Adipose tissue (tissue), 3 donors: ENCODE data around the gene REEP1. TPM values are rescaled to one million over a fixed set of nuclear protein-coding genes. Genes with fewer than 3 reads are reported as not detected.
"Not testable (repeated sequence)": the region's sequence is repeated elsewhere in the genome, so short reads cannot be mapped to it uniquely, and the experiment has no call there.

ENCODE experiments used
- H3K27ac ChIP-seq: one replicate; pipeline ENCODE4 v1.5.1; 2013; ENCODE audit warnings: low read depth, low read length
- WGBS, 3 donors: extraction: QIAGEN DNeasy Blood & Tissue Kit; methylation state at CpG; one replicate each; pipeline ENCODE4 v1.1.7; 2013; 5-methylcytosine and 5-hydroxymethylcytosine counted together
- polyA plus RNA-seq, 3 donors: library from polyadenylated mRNA; stranded (reverse); fragments of 200-250 nt; gene quantifications; one replicate each; pipeline ENCODE4 v1.2.3, GENCODE V29; 2013
- donor health status: healthy with polysubstance abuse.
- donor health status: Bipolar disorder and iron deficiency.
- donor health status: healthy.

The REEP1 gene
- polyA plus RNA-seq, 3 donors: 1.00 to 2.2 (median 1.1) TPM

DNA sequence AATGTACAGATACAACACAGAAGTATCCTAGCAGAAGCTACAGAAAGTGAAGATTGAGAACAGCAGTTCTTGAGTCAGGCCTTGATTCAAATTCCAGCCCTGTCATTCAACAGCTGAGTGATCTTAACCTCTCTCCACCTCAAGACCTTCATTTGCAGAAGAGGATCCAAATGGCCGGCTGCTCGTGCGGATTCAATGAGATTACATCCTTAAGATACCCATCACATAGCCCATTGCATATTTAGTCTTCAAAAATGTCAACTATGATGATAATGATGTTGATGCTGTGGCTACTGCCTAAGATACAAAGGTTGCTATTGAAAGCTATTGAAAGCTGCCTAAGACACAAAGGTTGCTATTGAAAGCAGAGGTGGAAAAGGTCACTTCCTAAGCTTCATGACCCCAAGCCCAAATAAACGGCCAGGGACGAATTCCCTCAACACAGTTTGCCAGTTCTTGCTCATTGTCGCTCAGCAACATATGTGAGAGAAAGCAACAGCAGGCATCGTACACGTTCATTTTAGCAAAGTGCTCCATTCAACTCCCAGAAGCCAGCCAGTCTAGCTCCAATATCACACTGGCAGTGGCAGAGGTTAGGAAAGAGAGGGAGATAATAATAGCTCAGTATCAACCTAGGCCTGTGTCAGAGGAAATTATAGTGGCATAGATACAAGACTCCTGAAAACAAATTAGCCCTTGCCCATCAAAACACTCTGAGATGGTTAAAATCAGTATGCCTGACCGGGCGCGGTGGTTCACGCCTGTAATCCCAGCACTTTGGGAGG is 102.0 kb downstream of the REEP1 start:
- WGBS, 3 donors: 80 to 92% (median 84%) methylated on average over 12 of the region's 12 CpGs
- no peak overlapping the region for H3K27ac ChIP-seq

DNA sequence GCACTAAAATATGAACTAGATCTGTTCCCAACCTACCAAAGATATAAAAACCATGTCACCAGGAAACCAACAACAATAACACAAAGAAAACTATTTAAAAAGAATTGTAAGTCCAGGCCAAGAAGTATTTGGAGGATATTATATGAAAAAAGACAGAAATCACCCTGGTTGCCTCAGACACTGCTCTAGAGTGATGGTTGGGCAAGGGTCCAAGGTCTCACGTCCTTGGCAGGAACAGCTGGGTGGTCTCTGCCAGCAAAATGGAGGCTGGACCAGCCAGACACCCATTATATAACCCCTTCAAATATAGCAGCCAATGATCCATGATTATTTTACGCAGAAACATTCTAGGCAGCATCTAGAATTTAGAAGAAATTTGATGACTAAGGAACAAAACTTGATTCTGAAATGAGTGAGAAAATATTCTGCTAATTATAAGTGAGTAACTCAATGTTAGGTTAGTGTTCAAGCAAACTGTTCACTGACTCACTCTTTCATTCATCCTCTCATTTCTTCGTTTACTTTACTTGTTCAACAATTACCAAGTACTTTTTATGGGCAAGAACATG is 102.8 kb downstream of the REEP1 start:
- WGBS, 3 donors: 62 to 65% (median 64%) methylated on average over 3 of the region's 3 CpGs
- H3K27ac ChIP-seq: no peak overlapping the region

DNA sequence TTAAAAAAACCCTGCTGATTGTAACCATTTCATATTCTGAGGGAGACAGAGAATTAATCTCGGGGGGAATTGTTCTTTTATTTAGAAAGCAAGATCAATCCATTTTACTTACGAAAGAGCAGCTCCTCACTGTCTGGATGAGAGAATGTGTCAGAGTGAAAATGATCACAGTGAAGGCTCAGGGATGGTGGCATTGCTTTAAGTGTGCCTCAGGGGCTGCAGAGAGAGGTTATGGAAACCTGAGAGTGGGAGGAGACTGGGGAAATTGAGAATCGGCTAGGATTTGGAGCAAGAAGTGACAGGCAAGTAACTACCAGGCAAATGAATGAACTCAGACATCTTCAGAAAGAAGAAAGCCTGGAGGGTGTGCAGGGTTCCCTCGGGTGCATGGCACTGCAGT is 104.0 kb downstream of the REEP1 start:
- whole genome bisulfite sequencing, 3 donors: 73 to 78% (median 75%) methylated on average over 4 of the region's 4 CpGs
- H3K27ac ChIP-seq: no peak overlapping the region

DNA sequence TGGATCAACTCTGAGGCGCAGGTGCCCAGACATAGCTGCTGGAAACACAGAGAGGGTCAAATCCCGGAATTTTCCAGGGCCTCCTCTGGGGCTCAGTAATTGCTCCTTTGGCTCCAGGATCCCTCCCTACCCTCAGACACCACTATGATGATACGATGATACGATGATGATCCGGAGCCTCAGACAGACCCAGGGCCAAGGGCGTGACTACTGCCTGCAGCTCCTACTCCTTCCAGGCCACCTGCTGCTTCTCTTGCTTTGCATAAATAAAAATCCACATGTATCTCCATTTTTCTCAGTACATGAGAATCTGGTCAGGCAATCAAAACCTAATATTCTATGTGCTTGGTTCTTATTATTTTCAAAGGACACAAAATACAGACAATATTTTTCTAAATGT is 104.5 kb downstream of the REEP1 start:
- no peak overlapping the region for H3K27ac ChIP-seq
- WGBS, 3 donors: 86 to 96% (median 87%) methylated on average over 6 of the region's 6 CpGs

DNA sequence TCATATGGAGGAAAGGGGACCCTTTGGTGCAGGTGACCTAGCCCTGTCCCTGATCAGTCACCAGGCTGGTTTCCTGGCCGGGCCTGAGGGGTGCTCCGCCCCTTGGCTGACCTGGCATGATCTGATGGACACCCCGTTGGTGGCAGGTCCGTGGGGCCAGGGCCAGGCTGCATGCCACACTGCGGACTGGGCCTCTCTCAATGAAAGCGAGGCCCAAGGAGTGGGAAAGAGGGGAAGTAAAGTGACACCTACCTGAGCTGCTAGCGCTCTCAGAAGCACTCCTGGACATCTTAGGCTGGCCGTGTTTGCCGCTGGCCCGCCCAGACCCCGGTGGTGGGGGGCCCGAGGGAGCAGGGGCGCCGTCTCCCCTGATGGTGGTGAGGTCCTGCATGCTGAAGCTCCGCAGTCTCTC is 105.0 kb downstream of the REEP1 start:
- H3K27ac ChIP-seq: no peak overlapping the region
- 87 to 90% (median 89%) methylated on average over 15 of the region's 15 CpGs for WGBS, 3 donors

DNA sequence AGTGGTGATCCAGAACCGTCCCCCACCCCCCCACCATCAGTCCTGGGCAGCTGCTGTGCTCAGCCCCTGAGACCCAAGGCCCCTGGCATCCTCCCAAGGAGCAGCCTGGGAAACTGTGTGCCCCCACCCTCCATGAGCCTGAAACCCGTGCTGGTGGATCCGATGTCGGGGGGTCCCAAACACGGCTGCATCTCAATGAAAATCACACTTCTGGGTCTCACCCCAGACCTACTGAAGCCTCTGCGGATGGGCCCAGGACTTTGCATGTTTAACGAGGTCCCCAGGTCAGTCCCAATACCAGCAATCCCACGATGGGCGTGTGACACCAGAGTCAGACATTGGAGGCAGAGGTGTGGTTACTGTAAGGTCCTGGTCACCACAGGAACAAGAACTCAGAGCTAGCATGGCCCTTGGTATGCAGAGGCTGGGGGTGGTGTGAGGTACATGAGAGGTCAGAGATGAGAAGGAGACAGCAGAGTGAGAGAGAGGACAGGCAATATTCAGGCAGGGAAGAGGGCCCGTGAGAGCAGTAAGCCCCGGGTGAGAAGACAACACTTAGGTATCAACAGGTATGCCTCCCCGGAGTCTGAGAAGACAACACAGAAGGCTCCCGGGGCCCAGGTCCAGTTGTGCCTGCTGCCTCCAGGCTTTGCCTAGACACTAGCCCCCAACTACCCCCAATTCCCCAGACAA is 105.6 kb downstream of the REEP1 start:
- 86 to 91% (median 89%) methylated on average over 13 of the region's 13 CpGs for WGBS, 3 donors
- no peak overlapping the region for H3K27ac ChIP-seq

DNA sequence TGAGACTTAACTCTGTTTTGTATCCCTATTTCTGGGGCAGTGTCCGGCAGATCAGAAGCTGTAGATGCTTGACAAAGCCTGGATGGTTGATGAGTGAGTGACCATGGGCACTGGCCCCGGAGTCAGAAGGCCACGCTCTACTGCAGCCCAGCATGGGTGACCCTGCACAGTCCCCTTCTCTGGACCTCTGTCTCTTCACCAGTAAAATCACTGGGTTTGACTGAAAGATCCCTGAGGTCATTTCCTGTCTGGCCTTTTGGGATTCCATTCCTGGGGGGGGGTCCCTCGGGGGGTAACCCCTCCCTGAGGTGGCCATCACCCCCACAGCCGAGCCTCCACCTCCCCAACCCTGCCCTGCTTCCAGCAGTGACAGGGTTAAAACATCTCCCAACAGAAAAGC is 106.5 kb downstream of the REEP1 start:
- WGBS, 3 donors: 80 to 84% (median 81%) methylated on average over 5 of the region's 5 CpGs
- H3K27ac ChIP-seq: no peak overlapping the region

DNA sequence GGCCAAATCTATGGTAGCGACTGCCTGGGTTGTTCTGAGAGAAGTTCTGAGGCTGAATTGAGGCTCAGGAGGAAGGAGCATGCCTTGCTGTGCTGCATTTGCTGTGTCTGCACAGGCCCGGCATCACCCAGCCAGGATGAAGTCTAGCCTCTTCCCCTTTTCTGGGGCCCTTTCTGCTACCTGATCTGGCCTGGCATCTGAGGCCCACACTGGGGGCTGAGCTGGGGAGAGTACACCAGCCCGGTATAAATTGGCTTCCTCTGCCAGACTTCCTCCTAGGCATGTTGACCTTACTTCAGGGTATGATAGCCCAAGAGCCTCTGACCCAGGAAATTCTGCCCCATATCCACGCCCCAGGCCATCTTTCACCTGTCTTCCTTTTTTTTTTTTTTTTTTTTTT is 108.2 kb downstream of the REEP1 start:
- H3K27ac ChIP-seq: no peak overlapping the region
- WGBS, 3 donors: 59 to 82% (median 64%) methylated on average over 4 of the region's 4 CpGs

DNA sequence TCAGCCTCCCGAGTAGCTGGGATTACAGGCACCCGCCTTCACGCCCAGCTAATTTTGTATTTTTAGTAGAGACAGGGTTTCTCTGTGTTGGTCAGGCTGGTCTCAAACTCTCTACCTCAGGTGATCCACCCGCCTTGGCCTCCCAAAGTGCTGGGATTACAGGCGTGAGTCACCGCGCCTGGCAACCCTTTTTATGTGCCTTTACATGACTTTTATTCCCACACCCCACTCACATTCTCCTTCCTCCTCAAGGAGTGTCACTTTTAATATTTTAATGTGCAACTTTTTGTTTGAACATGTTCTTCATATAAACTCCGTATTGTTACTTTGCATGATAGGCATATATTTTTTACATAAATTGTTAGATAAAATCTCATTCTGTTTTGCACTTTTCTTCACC is 108.9 kb downstream of the REEP1 start:
- not testable (repeated sequence) for H3K27ac ChIP-seq
- 94 to 97% (median 95%) methylated on average over 8 of the region's 8 CpGs for WGBS, 3 donors

DNA sequence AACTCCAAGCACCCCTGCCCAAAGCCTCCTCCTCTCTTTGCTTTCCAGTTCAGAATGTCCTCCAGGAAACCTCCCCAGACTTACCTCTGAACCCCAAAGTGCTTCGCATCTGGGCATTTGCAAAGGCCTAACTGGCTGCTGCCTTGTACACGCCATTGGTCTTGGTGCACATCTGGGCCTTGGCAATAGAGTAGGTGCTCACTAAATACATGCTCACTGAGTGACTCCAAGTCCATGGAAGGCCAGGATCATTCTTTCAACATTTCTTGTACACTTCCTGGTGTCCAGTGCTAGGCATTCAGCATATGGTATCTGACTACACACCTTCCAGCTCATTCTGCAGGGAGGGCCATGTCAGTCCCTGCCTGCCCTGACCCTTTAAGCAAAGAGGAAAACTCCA is 109.7 kb downstream of the REEP1 start:
- H3K27ac ChIP-seq: no peak overlapping the region
- WGBS, 3 donors: 93 to 97% (median 94%) methylated on average over 2 of the region's 2 CpGs

DNA sequence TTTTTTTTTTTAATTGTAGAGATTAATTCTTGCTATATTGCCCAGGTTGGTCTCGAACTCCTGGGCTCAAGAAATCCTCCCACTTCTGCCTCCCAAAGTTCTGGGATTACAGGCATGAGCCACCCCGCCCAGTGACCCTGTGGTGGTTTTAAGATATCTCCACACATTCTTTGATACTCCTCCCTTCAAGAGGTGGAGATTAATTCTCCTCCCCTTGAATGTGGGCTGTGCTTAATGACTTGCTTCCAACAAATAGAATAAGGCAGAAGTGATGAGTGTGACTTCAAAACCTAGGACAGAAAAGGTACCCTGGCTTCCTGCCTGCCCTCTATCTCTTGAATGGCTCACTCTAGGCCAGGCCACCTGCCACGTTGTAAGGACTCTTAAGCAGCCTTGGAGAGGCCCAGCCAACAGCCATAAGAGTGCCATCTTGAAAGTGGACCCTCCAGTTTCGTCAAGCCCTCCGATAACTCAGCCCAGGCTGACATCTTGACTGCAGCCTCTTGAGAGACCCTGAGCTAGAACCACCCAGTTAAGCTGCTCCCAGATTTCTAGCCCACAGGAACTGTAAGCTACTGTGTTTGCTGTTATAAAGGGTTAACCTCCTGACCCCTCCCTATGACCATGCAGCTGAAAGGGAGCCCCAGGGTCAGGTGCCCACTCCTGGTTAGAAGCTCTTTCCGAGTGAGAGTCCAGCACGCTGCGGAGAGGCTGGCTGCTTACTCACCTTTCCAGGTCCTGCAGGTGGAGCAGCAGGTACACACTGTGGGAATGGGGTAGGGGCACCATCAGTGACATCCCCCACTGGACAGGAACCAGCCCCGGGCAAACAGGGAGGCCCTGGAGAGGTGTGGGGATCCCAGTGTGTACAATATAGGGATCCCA is 110.5 kb downstream of the REEP1 start:
- 89 to 93% (median 91%) methylated on average over 9 of the region's 9 CpGs for WGBS, 3 donors

DNA sequence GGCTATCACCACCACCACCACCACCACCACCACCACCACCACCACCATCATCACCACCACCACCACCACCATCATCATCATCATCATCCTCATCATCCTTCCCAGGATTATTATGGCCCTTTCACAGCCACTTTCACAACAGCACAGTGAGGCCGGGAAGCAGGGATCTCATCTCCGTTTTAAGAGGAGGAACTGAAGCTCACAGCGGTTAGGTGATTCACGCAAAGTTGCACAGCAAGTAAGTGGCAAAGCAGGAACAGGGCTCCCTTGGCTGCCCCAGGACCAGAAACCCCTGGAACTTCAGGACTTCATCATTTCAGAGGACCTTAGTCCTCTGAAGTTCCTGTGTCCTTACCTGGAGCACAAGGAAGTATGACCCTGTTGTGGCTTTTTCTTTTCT is 111.4 kb downstream of the REEP1 start:
- no peak overlapping the region for H3K27ac ChIP-seq
- WGBS, 3 donors: 68 to 86% (median 73%) methylated on average over 4 of the region's 4 CpGs

More for the DNA sequence above, 110.5 kb downstream of the REEP1 start:
- H3K27ac ChIP-seq: no peak overlapping the region

DNA sequence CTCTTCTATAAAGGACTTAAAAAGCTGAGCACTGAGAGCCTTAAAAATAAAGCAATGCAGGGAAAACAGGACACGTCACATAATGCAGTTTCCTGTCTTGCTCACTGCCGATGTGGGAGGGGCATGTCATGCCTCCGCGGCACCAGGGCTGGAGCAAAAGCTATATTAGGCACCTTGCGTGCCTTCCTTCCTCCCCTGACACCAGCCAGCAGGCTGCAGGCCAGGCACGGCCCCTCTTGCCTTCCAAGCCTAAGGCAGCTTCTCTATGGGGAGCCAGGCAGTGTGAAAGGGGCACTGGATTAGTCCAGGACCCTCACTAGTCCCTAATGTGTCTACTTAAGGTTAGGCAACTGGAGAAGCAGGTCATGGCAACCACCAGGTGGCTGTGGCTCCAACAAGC is 111.8 kb downstream of the REEP1 start:
- 23 to 85% (median 26%) methylated on average over 6 of the region's 6 CpGs for WGBS, 3 donors
- H3K27ac ChIP-seq: no peak overlapping the region

DNA sequence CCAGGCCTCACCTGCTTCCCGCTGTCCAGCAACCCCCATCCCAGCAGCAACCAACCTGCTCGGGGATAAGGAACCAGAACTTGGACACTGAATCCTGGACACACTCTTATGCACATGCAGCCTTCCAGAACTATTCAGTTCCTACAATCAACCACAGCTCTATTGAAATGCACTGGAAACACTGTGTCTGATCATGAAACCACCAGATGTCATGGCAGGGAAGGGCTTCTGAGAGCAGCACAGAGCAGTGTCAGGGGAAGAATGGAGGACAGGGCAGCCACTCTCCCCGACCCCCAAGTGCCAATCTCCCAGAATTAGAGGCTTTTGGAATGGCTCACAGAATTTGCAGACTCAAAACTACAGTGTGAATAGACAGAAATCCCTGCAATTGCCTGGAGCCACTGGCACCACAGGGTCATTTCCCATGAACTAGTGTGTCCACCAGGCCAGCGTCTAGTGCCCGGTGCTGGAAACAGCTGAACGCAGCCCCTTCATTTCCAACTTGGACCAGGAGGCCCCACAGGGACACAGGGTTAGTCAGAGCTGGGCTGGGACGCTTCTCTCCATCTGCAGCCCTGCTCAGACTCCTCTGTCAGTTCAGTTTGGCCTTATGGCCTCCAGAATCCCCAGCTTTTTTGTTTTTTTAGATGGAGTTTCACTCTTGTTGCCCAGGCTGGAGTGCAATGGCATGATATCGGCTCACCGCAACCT is 112.6 kb downstream of the REEP1 start:
- H3K27ac ChIP-seq: no peak overlapping the region
- WGBS, 3 donors: 63 to 89% (median 73%) methylated on average over 9 of the region's 9 CpGs

DNA sequence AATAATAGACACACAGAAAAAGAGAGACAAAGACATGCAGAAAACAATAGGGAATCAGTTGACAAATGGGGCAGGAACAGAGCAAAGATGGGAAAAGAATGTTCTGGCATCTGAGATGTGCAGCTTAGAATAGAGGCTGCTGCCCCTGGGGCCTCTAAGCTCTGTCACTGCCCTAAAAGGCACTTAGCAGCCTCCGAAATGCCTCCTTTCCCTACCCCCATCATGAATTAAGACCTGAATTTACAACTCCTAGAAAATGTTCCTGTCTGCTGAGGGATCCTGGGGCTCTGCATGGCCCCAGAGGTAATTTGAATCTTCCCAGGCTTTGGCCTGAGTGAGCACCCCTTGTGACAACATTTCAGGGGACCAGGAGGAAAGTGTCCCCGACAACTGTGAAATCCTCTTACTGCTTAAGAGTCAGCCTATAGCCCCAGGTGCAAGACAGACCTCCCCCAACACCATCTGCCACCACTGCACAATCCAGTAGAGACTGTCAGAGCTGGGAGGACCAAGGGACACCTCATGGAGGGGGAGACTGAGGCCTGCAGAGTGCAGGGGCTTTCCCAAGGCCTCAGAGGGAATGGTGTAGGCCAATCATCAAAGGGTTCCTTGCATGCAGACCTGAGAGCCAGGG is 113.4 kb downstream of the REEP1 start:
- H3K27ac ChIP-seq: no peak overlapping the region

DNA sequence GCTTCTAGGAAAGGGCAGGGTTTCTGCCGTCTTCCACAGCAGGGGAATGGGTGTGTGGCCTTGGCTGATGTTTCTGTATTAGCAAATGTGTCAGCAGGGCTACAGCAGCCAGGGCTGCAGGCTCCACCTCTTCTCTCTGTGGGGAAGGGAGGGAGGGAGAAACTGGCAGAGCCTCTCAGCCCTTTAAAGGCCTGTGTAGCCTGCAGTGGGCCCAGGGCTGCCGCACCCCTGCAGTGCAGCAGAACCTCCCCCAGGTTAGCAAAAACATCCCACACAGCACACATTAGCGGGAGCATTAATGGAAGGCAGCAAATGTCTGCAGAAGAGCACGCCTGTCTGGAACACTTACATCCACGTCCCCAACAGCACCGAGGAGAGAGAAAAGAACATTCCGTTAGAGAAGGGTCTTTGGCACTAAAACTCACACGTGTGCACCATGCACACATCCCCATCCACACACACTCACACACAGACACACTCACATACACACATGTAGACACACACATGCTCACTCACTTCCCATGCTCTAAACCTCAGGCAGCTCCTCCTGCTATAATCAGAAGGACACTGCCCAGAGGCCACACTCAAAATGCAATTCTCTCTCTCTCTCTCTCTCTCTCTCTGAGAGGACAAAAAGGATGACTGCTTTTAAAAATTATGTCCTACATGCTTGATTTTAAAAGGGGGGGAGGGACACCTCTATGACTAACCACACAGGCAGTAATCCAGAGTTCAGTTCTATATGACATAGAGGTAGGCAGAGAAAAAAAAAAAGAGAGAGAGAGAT is 114.1 kb downstream of the REEP1 start:
- 45 to 52% (median 50%) methylated on average over 8 of the region's 8 CpGs for WGBS, 3 donors
- H3K27ac ChIP-seq: no peak overlapping the region

More for the DNA sequence above, 113.4 kb downstream of the REEP1 start:
- 76 to 93% (median 92%) methylated on average over 2 of the region's 2 CpGs for WGBS, 3 donors
